ENCODE measurements around the gene UBR2.

- TF ChIP-seq CTCF (conservative IDR thresholded peaks at IDR 0.05) (no peak), EZH2 (IDR thresholded peaks at IDR 0.05; ENCODE audit: low read depth) (no peak)
Measured at GRCh38 chr6:42702200-42702599, 138.4 kb downstream of the UBR2 start.

Measured in PC-9 (cell line).